Neuronal stem cell (in vitro differentiated cells): Measurements from ENCODE around the gene GPR141.

Experiments used
- DNase-seq: peaks from one replicate; pipeline ENCODE4 v3.0.0-alpha.2; 2013; ENCODE audit warnings: low spot score
- H2AFZ ChIP-seq: one replicate; pipeline ENCODE4 v1.6.1; 2013; ENCODE audit warnings: mild to moderate bottlenecking, low read length, inconsistent platforms
- H2AK5ac ChIP-seq: 2 replicates; pipeline ENCODE4 v1.6.1; 2013; ENCODE audit warnings: low read depth, mild to moderate bottlenecking, inconsistent platforms, low read length, moderate library complexity, mixed read lengths
- H2BK120ac ChIP-seq: 2 replicates; pipeline ENCODE4 v1.6.1; 2013; ENCODE audit warnings: low read depth, mild to moderate bottlenecking, inconsistent platforms, low read length, moderate library complexity, mixed read lengths
- H2BK12ac ChIP-seq: one replicate; pipeline ENCODE4 v1.6.1; 2013; ENCODE audit warnings: low read length, inconsistent platforms
- H2BK15ac ChIP-seq: 2 replicates; pipeline ENCODE4 v1.6.1; 2013; ENCODE audit warnings: mild to moderate bottlenecking, low read length, inconsistent platforms, mixed read lengths
- H2BK5ac ChIP-seq: one replicate; pipeline ENCODE4 v1.6.1; 2013; ENCODE audit warnings: inconsistent platforms, mild to moderate bottlenecking, low read length, moderate library complexity
- H3K14ac ChIP-seq: one replicate; pipeline ENCODE4 v1.6.1; 2013; ENCODE audit warnings: low read length, inconsistent platforms
- H3K18ac ChIP-seq: 2 replicates; pipeline ENCODE4 v1.6.1; 2013; ENCODE audit warnings: low read length, inconsistent platforms
- H3K23ac ChIP-seq: 2 replicates; pipeline ENCODE4 v1.6.1; 2013; ENCODE audit warnings: low read depth, mild to moderate bottlenecking, mixed read lengths, low read length, inconsistent platforms; ENCODE audit not compliant: poor library complexity
- H3K27ac ChIP-seq: replicated peaks from 3 replicates; pipeline ENCODE4 v1.5.1; 2013; ENCODE audit warnings: low read length, inconsistent platforms
- H3K27me3 ChIP-seq, 3 experiments: 2 replicates each; pipeline ENCODE4 v1.6.1; 2013; ENCODE audit warnings: low read length in 3 of 3, mild to moderate bottlenecking in 2 of 3, inconsistent platforms in 1 of 3, low read depth in 1 of 3, mixed read lengths in 1 of 3, moderate library complexity in 1 of 3; ENCODE audit not compliant: control insufficient read depth in 3 of 3, insufficient read depth in 3 of 3
- H3K36me3 ChIP-seq, 2 donors: replicated peaks in 1 of 2; 2 replicates each; pipeline ENCODE4 v1.6.1; 2013; ENCODE audit warnings: low read length in 2 of 2; ENCODE audit not compliant: control insufficient read depth in 2 of 2, insufficient read depth in 2 of 2
- H3K4ac ChIP-seq: 2 replicates; pipeline ENCODE4 v1.6.1; 2013; ENCODE audit warnings: inconsistent platforms, mild to moderate bottlenecking, low read length, moderate library complexity
- H3K4me1 ChIP-seq, 2 donors: 1 replicate in 1 of 2; 2 replicates in 1 of 2; pipeline ENCODE4 v1.6.1; 2013; ENCODE audit warnings: low read length in 2 of 2, low read depth in 1 of 2; ENCODE audit not compliant: control insufficient read depth in 2 of 2, insufficient read depth in 1 of 2
- H3K4me2 ChIP-seq: one replicate; pipeline ENCODE4 v1.6.1; 2013; ENCODE audit warnings: mild to moderate bottlenecking, low read length, inconsistent platforms; ENCODE audit not compliant: insufficient read depth, poor library complexity, severe bottlenecking
- H3K4me3 ChIP-seq, 2 donors: 2 replicates each; pipeline ENCODE4 v1.5.1; 2013; ENCODE audit warnings: low read length in 2 of 2, mild to moderate bottlenecking in 2 of 2, inconsistent platforms in 1 of 2, moderate library complexity in 1 of 2
- H3K79me1 ChIP-seq: one replicate; pipeline ENCODE4 v1.6.1; 2013; ENCODE audit warnings: low read depth, mild to moderate bottlenecking, inconsistent platforms, low read length, moderate library complexity
- H3K9ac ChIP-seq: one replicate; pipeline ENCODE4 v1.6.1; 2013; ENCODE audit warnings: mild to moderate bottlenecking, low read depth, low read length, inconsistent platforms; ENCODE audit not compliant: poor library complexity
- H3K9me3 ChIP-seq, 2 donors: replicated peaks in 1 of 2; 2 replicates each; pipeline versions ENCODE3 to v1.6.1; 2013; ENCODE audit warnings: low read length in 2 of 2, mild to moderate bottlenecking in 2 of 2, inconsistent platforms in 1 of 2, low read depth in 1 of 2, mixed read lengths in 1 of 2, moderate library complexity in 1 of 2; ENCODE audit not compliant: control insufficient read depth in 2 of 2, insufficient read depth in 1 of 2
- H4K8ac ChIP-seq: one replicate; pipeline ENCODE4 v1.6.1; 2013; ENCODE audit warnings: low read depth, mild to moderate bottlenecking, inconsistent platforms, low read length, moderate library complexity
- H4K91ac ChIP-seq: one replicate; pipeline ENCODE4 v1.6.1; 2013; ENCODE audit warnings: low read length, low read depth, mild to moderate bottlenecking, inconsistent platforms; ENCODE audit not compliant: poor library complexity
- WGBS, 2 donors: extraction: QIAGEN DNeasy Blood & Tissue Kit; methylation state at CpG; one replicate each; pipeline ENCODE4 v1.1.7; 2013; ENCODE audit warnings: missing lambda C conversion rate in 2 of 2, mixed read lengths in 1 of 2; ENCODE audit not compliant: insufficient read length in 2 of 2, insufficient replicate concordance in 1 of 2; ENCODE audit errors: extremely low coverage in 2 of 2; 5-methylcytosine and 5-hydroxymethylcytosine counted together

Gene GPR141

GRCh38 chr7:37759526-37759925 lies 76.0 kb downstream of the GPR141 start:
- Histone ChIP-seq H3K27me3 (no peaks in the 10 kb centered on the region), H3K36me3 (no peaks in the 10 kb centered on the region), H2BK12ac (no peak overlapping the region), H3K4me3 (no peak overlapping the region), H3K9ac (no peak overlapping the region), H4K91ac (no peak overlapping the region), H3K14ac (no peak overlapping the region), H2AK5ac (no peak overlapping the region), H3K27ac (no peak overlapping the region), H2BK15ac (no peak overlapping the region), H3K23ac (no peak overlapping the region), H3K9me3 (no peaks in the 10 kb centered on the region), H3K4me1 (peaks cover 3 to 8% of the 10 kb centered on the region in 2 donors), H3K79me1 (no peaks in the 10 kb centered on the region), H3K18ac (peak overlapping the region; percentile 41), H2AFZ (peak overlapping the region; percentile 15), H2BK120ac (no peak overlapping the region), H2BK5ac (no peak overlapping the region), H4K8ac (no peak overlapping the region), H3K4me2 (no peak overlapping the region), H3K4ac (no peak overlapping the region)
- DNase-seq, result no peak
- WGBS, 2 donors, result no CpG with 5 or more reads among the region's 5 CpGs

GRCh38 chr7:37765421-37765829 lies 81.9 kb downstream of the GPR141 start:
- Histone ChIP-seq H3K14ac (no peak overlapping the region), H3K4me3 (no peak overlapping the region), H3K9me3 (no peaks in the 10 kb centered on the region), H3K27me3 (no peaks in the 10 kb centered on the region), H2BK12ac (no peak overlapping the region), H2BK15ac (no peak overlapping the region), H4K8ac (no peak overlapping the region), H3K4ac (no peak overlapping the region), H3K4me2 (no peak overlapping the region), H4K91ac (no peak overlapping the region), H2AK5ac (no peak overlapping the region), H3K9ac (no peak overlapping the region), H2BK120ac (no peak overlapping the region), H3K4me1 (no peaks in the 10 kb centered on the region), H2AFZ (no peak overlapping the region), H2BK5ac (no peak overlapping the region), H3K23ac (no peak overlapping the region), H3K36me3 (no peaks in the 10 kb centered on the region), H3K27ac (no peak overlapping the region), H3K18ac (no peak overlapping the region), H3K79me1 (no peaks in the 10 kb centered on the region)
- WGBS, 2 donors, result no CpG with 5 or more reads among the region's 4 CpGs
- no peak for DNase-seq

- Histone ChIP-seq H3K27ac (no peak overlapping the region), H2BK12ac (no peak overlapping the region), H3K4ac (no peak overlapping the region), H2AK5ac (no peak overlapping the region), H3K4me2 (no peak overlapping the region), H3K14ac (no peak overlapping the region), H3K9me3 (no peaks in the 10 kb centered on the region), H3K9ac (no peak overlapping the region), H4K8ac (no peak overlapping the region), H3K79me1 (no peaks in the 10 kb centered on the region), H2BK15ac (no peak overlapping the region), H3K27me3 (no peaks in the 10 kb centered on the region), H3K36me3 (no peaks in the 10 kb centered on the region), H2BK5ac (no peak overlapping the region), H3K18ac (no peak overlapping the region), H2AFZ (peak overlapping the region; percentile 73), H4K91ac (no peak overlapping the region), H3K4me1 (no peaks in the 10 kb centered on the region), H2BK120ac (no peak overlapping the region), H3K23ac (peak overlapping the region; percentile 12), H3K4me3 (no peak overlapping the region)
- DNase-seq, result no peak
- no CpG with 5 or more reads among the region's 6 CpGs for WGBS, 2 donors
These were observed 82.4 kb downstream of the GPR141 start for GRCh38 chr7:37765872-37766525.

GRCh38 chr7:37768611-37769010 lies 85.0 kb downstream of the GPR141 start:
- H2BK12ac ChIP-seq, result no peak overlapping the region
- H3K4ac ChIP-seq, result no peak overlapping the region
- no peak overlapping the region for H4K91ac ChIP-seq
- no peaks in the 10 kb centered on the region for H3K4me1 ChIP-seq
- no peak overlapping the region for H2BK120ac ChIP-seq
- H3K9ac ChIP-seq, result no peak overlapping the region
- H3K14ac ChIP-seq, result no peak overlapping the region
- no peak overlapping the region for H2BK5ac ChIP-seq
- no peaks in the 10 kb centered on the region for H3K79me1 ChIP-seq
- no peak overlapping the region for H2AK5ac ChIP-seq
- H2AFZ ChIP-seq, result no peak overlapping the region
- no peaks in the 10 kb centered on the region for H3K36me3 ChIP-seq
- H3K27ac ChIP-seq, result no peak overlapping the region
- WGBS, 2 donors, result 100% methylated on average over 1 of the region's 1 CpG; no CpG with 5 or more reads in 1 of the 2 donors
- H2BK15ac ChIP-seq, result no peak overlapping the region
- no peaks in the 10 kb centered on the region for H3K27me3 ChIP-seq
- no peak overlapping the region for H3K4me2 ChIP-seq
- H3K9me3 ChIP-seq, result no peaks in the 10 kb centered on the region
- no peak overlapping the region for H3K4me3 ChIP-seq
- H4K8ac ChIP-seq, result no peak overlapping the region
- no peak for DNase-seq
- H3K18ac ChIP-seq, result no peak overlapping the region
- H3K23ac ChIP-seq, result no peak overlapping the region
